Skin of body (tissue), 2 donors: Measurements from ENCODE around the gene SNX30. TPM values are rescaled to one million over a fixed set of nuclear protein-coding genes. Genes with fewer than 3 reads are reported as not detected.

Source experiments
- DNase-seq: peaks from one replicate; lab custom pipeline; 2025; lab: John Stamatoyannopoulos, UW
- total RNA-seq: library from RNA; depleted of rRNA; stranded (reverse); fragments of >200 nt; gene quantifications from one replicate; pipeline ENCODE4 v1.2.3, GENCODE V29; 2014

SNX30 gene
- total RNA-seq, 1 donor from 2014 or later: 13.3 TPM

DNA sequence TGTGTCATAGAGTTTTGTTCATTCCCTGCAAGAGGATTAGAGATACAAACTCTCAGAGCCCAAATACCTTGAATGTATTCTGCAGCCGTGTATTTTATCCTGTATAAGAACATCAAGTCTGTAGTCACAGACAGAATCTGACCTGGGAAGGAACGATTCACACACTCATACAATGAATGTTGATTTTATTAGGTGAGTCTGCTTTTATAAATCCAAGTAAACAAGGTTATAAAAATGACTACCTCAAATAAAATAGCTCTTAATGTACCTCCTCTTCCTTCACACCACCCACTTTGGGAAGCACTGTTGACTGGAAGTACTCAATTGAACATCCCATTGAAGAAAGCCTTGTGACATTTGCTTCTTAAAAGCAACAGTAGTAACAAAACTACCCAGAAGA lies 128.2 kb downstream of the SNX30 start:
- DNase-seq: no peak

- DNase-seq: no peak
Measured at GRCh38 chr9:112880650-112881049, 130.1 kb downstream of the SNX30 start.

DNA sequence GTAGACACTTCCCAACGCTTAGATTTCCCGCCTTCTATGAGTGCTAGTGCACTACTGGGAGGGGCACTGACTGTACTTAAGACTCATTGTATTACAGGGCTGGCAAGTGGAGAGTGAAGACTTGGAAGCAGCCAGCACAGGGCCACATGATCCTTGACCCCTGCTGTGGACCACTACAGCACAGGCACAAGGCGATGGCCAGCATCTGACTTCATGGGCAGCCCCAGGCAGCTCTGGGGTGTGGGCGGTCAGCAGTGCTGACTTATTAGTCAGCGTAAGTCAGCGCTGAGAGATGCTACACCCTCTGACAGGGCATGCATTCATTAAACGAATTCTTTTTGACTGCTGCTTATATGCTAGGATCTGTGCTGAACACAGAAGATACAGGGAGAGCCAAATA lies 130.8 kb downstream of the SNX30 start:
- DNase-seq: no peak

DNA sequence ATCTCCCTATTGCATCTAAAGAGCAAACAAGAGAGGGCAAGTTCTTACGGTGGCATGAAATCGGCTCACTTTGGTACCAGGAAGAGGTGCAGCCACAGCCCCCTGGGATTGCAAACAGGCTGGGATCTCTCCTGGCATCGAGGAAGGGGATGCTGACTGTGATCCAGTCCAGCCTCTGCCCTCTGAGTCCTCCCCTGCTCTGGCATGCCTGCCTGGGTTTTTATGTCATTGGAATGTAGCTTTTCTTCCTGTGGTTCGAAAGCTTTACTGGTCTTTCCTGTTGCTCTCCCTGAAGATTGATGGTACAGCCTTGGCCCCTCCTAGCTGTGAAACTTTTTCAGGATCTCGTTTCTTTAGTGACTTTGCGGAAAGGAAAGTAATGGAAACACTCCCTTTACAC lies 133.5 kb downstream of the SNX30 start:
- peak; percentile 7 for DNase-seq

- DNase-seq: no peak
Measured at GRCh38 chr9:112884721-112885120, 134.2 kb downstream of the SNX30 start.

- DNase-seq: no peak
Measured at GRCh38 chr9:112885324-112885723, 134.8 kb downstream of the SNX30 start.

GRCh38 chr9:112886351-112886750 lies 135.8 kb downstream of the SNX30 start:
- no peak for DNase-seq

- no peak for DNase-seq
Measured at GRCh38 chr9:112887381-112887780, 136.8 kb downstream of the SNX30 start.

DNA sequence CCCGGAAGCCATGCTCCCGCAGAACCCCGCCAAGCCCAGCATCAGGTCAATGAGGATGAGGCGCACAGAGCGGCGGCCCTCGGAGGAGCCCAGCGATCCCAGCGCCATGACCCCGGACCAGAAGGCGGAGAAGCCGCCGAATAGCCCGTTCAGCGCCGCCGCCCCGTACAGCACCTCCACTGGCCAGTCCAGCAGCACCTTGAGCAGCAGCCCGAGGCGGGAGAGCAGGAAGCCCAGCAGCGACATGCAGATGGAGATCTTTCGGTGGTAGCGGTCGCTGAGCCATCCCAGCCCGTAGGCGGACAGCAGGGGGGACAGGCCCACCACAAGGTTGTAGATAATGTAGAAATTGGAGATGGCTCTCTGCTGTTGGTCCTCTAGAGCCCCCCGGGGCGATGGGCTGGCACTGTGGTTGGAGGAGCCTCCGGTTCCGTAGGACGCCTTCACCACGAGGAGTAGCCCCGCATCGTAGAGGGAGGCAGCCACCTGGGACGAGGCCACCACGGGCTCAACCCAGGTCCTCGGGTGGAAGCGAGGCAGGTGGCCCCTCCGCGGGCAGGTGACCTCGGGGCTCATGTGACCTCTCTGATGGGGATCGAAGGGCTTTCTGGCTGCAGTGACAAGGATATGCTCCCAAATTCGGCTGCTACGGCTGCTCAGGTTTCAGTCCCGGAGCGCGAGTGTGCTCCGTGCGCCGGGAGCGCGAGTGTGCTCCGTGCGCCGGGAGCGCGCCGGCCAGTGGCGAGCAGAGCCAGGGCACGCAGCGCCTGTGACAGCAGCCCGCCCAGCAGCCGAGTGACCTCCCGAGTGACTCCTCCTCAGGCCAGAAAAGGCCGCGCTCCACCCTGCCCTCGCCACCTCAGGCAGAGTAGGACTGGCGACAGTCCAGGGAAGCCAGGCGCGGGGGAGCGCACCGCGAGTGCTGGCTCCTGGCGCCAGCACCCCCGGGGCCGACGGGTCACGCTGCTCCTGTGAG lies 139.8 kb downstream of the SNX30 start, which contains the start of gene SLC46A2:
Gene SLC46A2, minus strand, starts transcription at position 771 of the 976 bp plus-strand sequence. Its CDS starts 195 bp downstream, at position 576.
- DNase-seq: no peak

DNA sequence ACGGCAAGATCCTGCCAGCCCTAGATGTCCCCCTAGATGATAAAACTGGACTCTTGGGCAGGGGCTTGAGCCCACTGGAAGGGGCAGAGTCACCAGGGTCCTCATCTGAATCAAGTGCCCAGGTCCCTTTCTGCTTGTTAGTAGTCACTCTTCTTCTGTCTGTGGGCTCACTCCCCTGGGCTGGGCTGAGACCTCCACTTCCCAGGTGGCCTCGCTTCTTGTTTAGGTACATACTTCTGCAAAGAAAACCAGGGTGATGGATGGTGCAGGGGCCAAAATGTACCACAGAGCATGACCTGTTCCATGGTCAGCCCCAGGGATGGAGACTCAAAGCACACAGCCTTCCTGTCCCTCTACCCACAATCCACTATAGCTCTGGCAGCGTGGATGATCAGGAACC lies 141.0 kb downstream of the SNX30 start:
- no peak for DNase-seq

- no peak for DNase-seq
Measured at GRCh38 chr9:112892981-112893380, 142.4 kb downstream of the SNX30 start.

DNA sequence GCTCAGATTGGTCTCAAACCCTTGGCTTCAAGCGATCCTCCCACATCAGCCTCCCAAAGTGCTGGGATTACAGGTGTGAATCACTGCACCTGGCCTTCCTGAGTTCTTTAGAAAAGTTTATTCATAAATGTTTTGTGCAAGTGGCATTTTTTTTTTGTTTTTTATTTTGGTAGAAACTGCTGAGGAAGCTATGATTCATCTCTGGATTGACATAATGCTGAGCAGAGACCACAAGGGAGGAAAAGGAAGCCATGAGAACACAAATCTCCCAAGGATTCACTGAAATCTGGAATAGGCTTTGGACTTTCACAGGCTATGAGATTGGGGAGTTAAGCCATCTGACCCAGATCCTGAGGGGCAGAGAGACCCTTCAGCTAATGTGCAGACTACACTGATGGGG lies 143.5 kb downstream of the SNX30 start:
- DNase-seq: no peak

DNA sequence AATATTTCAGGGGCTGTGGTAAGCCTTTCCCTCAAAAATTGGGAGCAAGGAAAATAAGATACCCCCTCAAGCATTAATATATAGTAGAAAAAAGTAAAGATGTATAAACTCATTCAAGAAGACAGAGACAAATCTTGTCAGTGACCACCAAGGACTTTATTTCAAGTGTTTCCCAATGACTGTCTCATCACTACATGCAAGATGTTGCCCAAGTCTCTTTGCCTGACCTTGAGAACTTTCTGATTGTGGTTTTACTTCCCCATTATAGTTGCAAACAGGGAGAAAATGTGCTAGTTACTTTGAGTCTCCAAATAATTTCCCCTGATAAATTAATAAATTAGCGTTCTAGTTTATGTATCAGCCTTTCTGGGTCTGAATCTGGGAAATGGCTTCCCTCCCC lies 144.1 kb downstream of the SNX30 start:
- DNase-seq: no peak

- no peak for DNase-seq
Measured at GRCh38 chr9:112896131-112896530, 145.6 kb downstream of the SNX30 start.

GRCh38 chr9:112898872-112899311 lies 148.3 kb downstream of the SNX30 start:
- no peak for DNase-seq

GRCh38 chr9:112900488-112900887 lies 149.9 kb downstream of the SNX30 start:
- no peak for DNase-seq

GRCh38 chr9:112900901-112901300 lies 150.3 kb downstream of the SNX30 start:
- no peak for DNase-seq

- DNase-seq: no peak
Measured at GRCh38 chr9:112905084-112905483, 154.5 kb downstream of the SNX30 start.

- no peak for DNase-seq
Measured at GRCh38 chr9:112911736-112912135, 161.2 kb downstream of the SNX30 start.

DNA sequence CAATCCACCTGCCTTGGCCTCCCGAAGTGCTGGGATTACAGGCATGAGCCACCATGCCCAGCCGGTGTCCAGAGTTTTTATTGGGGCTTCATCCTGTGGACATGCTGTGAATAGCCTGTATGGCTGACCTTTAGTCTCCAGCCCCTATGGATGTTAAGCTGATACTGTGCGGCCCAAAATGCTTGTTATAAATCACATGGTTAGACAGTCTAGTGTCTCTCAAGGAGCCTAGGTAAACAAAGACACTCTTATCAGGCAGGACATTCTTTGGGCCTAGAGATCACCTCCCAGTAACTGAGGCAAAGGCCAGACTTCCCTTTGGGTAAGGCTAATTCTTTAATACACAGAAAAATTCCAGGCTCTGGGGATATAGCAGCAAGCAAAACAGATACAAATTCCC lies 162.1 kb downstream of the SNX30 start:
- no peak for DNase-seq

DNA sequence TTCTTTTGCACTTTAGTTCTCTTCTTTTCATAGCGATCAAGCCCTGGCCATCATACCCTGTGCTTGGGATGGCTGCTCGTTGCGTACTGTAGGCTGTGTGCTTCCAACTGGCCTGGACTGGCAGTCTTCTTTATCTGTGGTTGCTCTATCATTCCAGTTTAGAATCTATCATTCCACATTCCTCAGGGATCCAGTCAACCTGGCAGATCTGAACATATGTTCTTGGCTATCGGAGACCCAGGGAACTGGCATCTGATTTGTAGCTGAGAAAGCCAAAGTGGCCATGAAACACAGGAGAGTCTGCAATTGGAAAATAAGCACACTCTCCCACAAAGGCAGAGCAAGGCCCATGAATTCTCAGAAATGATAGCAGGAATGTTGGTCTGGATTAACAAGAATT lies 162.8 kb downstream of the SNX30 start:
- DNase-seq: no peak

GRCh38 chr9:112914524-112914923 lies 164.0 kb downstream of the SNX30 start:
- no peak for DNase-seq
